Ectodermal cell (in vitro differentiated cells): ENCODE results near the gene IMPA2. TPM values are rescaled to one million over a fixed set of nuclear protein-coding genes. Genes with fewer than 3 reads are reported as not detected.
"Not testable (repeated sequence)": the region's sequence is repeated elsewhere in the genome, so short reads cannot be mapped to it uniquely, and the experiment has no call there.

Experiments used
- H3K27ac ChIP-seq: 2 replicates; pipeline ENCODE4 v1.7.0; 2013; ENCODE audit warnings: mild to moderate bottlenecking, low read depth, low read length; ENCODE audit not compliant: insufficient read depth, poor library complexity, severe bottlenecking
- H3K27me3 ChIP-seq: 2 replicates; pipeline ENCODE4 v1.7.0; 2013; ENCODE audit warnings: mild to moderate bottlenecking, low read length; ENCODE audit not compliant: insufficient read depth, control insufficient read depth, poor library complexity, severe bottlenecking
- H3K36me3 ChIP-seq: one replicate; pipeline ENCODE4 v1.7.0; 2013; ENCODE audit warnings: low read length; ENCODE audit not compliant: control insufficient read depth, insufficient read depth
- H3K4me1 ChIP-seq: one replicate; pipeline ENCODE4 v1.7.0; 2013; ENCODE audit warnings: low read length; ENCODE audit not compliant: control insufficient read depth, insufficient read depth
- H3K4me3 ChIP-seq: 2 replicates; pipeline ENCODE4 v1.7.0; 2013; ENCODE audit warnings: low read depth, low read length, control low read depth; ENCODE audit not compliant: insufficient read depth
- H3K9me3 ChIP-seq: 2 replicates; pipeline ENCODE4 v1.7.0; 2013; ENCODE audit warnings: mild to moderate bottlenecking, low read length, moderate library complexity; ENCODE audit not compliant: control insufficient read depth
- WGBS, 2 experiments: methylation state at CpG; one replicate each; pipeline ENCODE4 v1.1.7; 2013; ENCODE audit warnings: missing lambda C conversion rate in 2 of 2; 5-methylcytosine and 5-hydroxymethylcytosine counted together
- polyA plus RNA-seq, 4 experiments: library from polyadenylated mRNA; stranded (reverse); fragments of 50-300 nt; gene quantifications; one replicate each; pipeline ENCODE4 v1.2.3, GENCODE V29; 2013

Gene IMPA2
- 137 TPM for polyA plus RNA-seq (2013, experiment 1 of 4)
- 116 TPM for polyA plus RNA-seq (2013, experiment 2 of 4)
- polyA plus RNA-seq (2013, experiment 3 of 4), result 101 TPM
- 98.2 TPM for polyA plus RNA-seq (2013, experiment 4 of 4)

DNA sequence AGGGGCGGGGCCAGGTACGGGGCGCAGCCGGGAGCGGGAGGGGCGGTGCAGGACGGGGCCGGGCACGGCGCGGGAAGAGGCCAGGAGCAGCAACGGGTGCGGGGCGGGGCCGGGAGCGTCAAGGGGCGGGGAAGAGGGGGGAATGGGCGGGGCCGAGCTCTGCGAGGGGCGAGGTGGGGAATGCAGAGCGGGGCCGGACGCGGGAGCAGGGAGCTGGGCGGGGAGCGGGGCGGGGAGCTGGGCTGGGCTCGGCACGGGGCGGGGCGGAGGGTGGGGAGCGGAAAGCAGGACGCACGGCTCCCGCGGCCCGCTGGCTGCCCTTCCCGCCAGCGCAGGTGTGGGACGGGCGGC, at the start of gene IMPA2:
Gene IMPA2 (plus strand): TSS at position 316 of the 351 bp plus-strand sequence. CDS start 163 bp downstream, outside the sequence.
- Histone ChIP-seq H3K36me3 (no peaks in the 10 kb centered on the region), H3K27ac (peak within 1 kb of the TSS; percentile 98), H3K9me3 (no peaks in the 10 kb centered on the region), H3K27me3 (no peaks in the 10 kb centered on the region), H3K4me3 (peak within 1 kb of the TSS; percentile 83), H3K4me1 (peaks cover 16% of the 10 kb centered on the region)
- WGBS, 2 experiments, result 1% methylated on average over 42 of the region's 42 CpGs

DNA sequence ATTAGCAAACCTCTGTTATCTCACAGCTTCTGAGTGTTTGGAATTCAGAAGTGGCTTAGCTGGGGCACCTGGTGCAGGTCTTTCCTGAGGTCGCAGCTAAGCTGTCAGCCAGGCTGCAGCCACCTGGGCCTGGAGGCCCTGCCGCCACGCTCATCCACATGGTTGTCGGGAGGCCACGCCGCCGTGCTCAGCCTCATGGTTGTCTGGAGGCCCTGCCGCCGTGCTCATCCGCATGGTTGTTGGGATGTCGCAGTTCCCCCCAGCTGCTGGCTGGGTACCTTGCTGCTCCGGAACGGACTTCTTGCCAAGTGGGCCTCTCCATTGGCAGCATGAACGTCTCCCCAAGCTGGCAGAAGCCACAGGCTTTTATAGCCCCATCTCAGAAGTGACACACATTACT, 48.9 kb upstream of the IMPA2 start:
- Histone ChIP-seq H3K27me3 (no peaks in the 10 kb centered on the region), H3K4me3 (no peak overlapping the region), H3K9me3 (no peaks in the 10 kb centered on the region), H3K27ac (no peak overlapping the region), H3K36me3 (no peaks in the 10 kb centered on the region), H3K4me1 (no peaks in the 10 kb centered on the region)
- WGBS, 2 experiments, result 95 to 96% methylated on average over 14 of the region's 14 CpGs

DNA sequence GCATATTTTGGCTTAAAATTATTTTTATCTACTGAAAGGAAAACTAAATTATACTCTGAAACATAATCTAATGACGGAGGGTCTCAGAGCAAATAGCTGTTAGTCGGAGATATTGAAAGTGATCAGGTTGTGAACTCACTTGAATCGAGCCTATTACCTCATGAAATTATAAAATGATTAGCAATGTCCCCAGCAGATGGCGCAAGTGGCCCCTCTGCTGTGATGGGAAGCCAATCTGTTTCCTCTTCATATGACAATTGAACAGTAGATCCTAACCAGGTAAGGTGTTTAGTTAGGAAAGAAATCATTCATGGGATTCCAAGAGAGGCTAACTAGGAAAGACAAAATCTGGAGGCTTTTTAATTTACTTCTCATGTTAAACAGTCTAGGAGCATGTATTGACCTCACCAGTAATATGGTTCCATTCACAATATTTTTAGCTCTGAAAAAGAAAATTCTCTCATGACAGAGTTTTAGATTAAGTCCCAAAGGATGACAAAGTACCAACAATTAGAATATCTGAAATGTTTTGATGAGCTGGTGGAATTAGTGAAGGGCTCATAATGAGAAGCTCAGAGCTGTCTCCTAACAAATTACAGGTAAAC, 43.3 kb upstream of the IMPA2 start:
- Histone ChIP-seq H3K4me3 (no peak overlapping the region), H3K36me3 (no peaks in the 10 kb centered on the region)
- 35 to 38% methylated on average over 3 to 4 of the region's 4 CpGs for WGBS, 2 experiments

DNA sequence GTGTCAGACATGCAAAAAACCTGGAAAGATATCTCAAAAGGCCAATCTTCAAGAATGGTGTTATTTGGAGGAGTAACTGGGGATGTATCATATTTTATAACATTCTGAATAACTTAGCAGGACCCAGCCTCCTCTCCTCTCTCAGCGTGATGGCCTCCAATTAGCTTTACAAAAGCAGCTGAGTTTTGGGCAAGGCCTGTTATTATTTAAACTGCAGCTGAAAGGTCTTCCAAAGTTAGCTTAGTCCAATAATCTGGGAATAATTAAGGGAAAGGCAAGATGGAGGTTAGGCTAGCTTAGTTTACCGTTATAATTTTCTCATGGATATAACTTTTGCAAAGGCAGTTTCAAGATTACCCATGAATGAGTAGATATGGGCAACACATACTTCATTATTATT, 40.4 kb upstream of the IMPA2 start:
- H3K4me1 ChIP-seq, result no peaks in the 10 kb centered on the region
- H3K36me3 ChIP-seq, result no peaks in the 10 kb centered on the region
- H3K4me3 ChIP-seq, result no peak overlapping the region
- no peak overlapping the region for H3K27ac ChIP-seq
- 84% methylated on average over 2 of the region's 2 CpGs; no CpG with 5 or more reads in 1 of the 2 experiments for WGBS, 2 experiments
- H3K27me3 ChIP-seq, result no peaks in the 10 kb centered on the region
- no peaks in the 10 kb centered on the region for H3K9me3 ChIP-seq

More for the DNA sequence above, 43.3 kb upstream of the IMPA2 start:
- Histone ChIP-seq H3K27me3 (no peaks in the 10 kb centered on the region), H3K27ac (no peak overlapping the region), H3K9me3 (no peaks in the 10 kb centered on the region), H3K4me1 (no peaks in the 10 kb centered on the region)

DNA sequence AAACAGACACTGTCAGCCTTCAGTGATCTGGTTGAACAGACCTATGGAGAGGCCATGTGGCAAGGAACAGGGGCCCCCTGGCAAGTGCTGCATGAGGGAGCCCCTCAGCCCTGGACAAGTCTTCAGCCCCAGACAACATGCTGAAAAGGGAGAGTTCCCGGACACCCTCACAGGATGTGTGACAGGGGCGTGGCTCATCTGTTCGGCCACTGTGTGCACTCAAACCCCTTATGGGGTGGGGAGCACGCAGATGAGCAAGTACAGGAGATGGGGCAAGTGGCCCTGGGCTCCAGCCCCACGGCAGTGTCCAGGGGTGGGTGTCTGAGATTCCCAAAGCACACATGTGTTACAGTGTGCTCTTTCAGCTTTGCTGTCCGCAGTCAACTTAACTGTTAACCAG, 37.8 kb upstream of the IMPA2 start:
- WGBS, 2 experiments, result 80% methylated on average over 6 of the region's 6 CpGs
- H3K27me3 ChIP-seq, result no peaks in the 10 kb centered on the region
- H3K36me3 ChIP-seq, result no peaks in the 10 kb centered on the region
- no peaks in the 10 kb centered on the region for H3K9me3 ChIP-seq
- no peak overlapping the region for H3K27ac ChIP-seq
- peaks cover 17% of the 10 kb centered on the region for H3K4me1 ChIP-seq
- H3K4me3 ChIP-seq, result no peak overlapping the region

DNA sequence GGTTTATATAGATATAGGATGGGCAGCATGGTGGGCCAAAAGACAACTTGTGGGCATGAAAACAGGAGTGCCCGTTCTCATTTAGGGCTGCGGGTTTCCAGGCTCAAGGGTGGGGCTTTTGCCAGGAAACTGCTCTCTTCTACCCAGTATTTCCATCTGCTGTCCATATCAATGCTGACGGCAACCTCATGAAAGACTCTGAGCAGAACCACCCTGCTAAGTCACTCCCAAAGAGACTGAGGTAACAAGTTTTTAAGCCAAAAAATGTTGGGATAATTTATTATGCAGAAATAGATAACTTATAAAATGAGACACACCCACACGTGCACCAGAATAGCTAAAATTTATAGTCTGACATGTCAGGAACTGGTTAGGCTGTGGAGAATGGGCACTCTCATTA, 37.1 kb upstream of the IMPA2 start:
- H3K4me3 ChIP-seq, result no peak overlapping the region
- H3K4me1 ChIP-seq, result peaks cover 24% of the 10 kb centered on the region
- H3K27me3 ChIP-seq, result no peaks in the 10 kb centered on the region
- H3K27ac ChIP-seq, result no peak overlapping the region
- WGBS, 2 experiments, result 77 to 81% methylated on average over 3 to 4 of the region's 4 CpGs
- no peaks in the 10 kb centered on the region for H3K36me3 ChIP-seq
- no peaks in the 10 kb centered on the region for H3K9me3 ChIP-seq

DNA sequence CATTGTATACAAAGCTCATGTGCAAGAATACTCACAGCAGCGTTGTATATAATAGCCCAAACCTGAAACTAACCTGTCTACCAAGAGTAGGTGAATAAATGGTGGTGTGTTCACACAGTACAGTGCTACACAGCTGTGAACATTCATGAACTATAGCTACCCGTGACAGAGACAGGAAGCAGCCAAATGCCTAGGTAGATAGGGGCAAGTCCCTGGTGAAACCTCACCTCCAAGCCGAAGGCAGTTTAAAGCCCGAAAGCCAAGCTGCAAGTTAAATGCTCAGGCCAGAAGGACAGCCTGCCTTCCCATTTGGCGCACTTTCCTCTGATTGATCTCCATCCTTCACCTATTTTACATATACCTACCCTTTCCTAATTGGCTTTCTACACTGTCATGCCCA, 36.5 kb upstream of the IMPA2 start:
- no peaks in the 10 kb centered on the region for H3K36me3 ChIP-seq
- H3K27ac ChIP-seq, result no peak overlapping the region
- WGBS, 2 experiments, result 75 to 77% methylated on average over 5 of the region's 5 CpGs
- H3K4me3 ChIP-seq, result no peak overlapping the region
- H3K4me1 ChIP-seq, result peaks cover 28% of the 10 kb centered on the region
- H3K9me3 ChIP-seq, result no peaks in the 10 kb centered on the region
- no peaks in the 10 kb centered on the region for H3K27me3 ChIP-seq

DNA sequence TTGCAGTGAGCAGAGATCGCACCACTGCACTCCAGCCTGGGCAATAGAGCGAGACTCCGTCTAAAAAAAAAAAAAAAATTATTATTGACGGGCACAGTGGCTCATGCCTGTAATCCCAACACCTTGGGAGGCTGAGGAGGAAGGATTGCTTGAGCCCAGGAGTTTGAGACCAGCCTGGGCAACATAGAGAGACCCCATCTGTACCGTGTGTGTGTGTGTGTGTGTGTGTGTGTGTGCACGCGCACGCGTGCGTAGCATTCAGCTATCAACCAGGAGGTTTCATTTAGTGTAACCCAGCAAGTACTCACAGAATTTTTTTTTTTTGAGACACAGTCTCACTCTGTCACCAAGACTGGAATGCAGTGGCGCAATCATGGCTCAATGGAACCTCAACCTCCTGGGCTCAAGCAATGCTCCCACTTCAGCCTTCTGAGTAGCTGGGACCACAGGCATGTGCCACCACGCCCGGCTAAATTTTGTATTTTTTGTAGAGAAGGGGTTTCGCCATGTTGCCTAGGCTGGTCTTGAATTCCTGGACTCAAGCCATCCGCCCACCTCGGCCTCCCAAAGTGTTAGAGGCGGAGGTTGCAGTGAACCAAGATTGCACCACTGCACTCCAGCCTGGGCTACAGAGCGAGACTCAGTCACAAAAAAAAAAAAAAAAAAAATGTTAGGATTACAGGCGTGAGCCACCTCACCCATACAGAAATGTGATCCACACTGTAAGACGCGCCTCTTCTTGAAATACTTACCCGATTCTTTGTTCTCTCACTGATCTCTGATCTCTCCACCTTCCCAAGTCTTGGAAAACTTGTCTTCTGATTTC, 35.3 kb upstream of the IMPA2 start:
- H3K27me3 ChIP-seq, H3K36me3 ChIP-seq, H3K27ac ChIP-seq, H3K9me3 ChIP-seq: not testable (repeated sequence)
- H3K4me1 ChIP-seq, result peaks cover 34% of the 10 kb centered on the region
- peak overlapping the region; percentile 48 for H3K4me3 ChIP-seq
- 84% methylated on average over 21 to 22 of the region's 22 CpGs for WGBS, 2 experiments

DNA sequence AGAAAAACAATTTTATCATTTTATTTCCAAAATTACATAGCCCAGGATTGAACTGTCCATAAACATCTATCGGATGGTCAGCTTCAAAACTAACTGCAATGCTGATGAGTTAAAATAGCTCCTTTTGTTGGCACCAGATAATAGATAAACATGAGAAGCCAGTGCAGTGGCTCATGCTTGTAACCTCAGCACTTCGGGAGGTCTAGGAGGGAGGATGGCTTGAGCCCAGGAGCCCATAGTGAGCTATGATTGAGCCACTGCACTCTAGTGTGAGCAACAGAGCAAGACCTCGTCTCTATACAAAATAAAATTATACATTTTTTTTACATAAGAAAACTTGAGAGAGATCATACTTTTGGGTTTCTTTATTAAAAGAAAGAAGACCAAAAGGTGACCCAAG, 34.6 kb upstream of the IMPA2 start:
- WGBS, 2 experiments, result 37 to 40% methylated on average over 2 of the region's 3 CpGs
- peak overlapping the region; percentile 48 for H3K4me3 ChIP-seq

More for the DNA sequence above, 34.6 kb upstream of the IMPA2 start:
- Histone ChIP-seq H3K9me3 (no peaks in the 10 kb centered on the region), H3K4me1 (peaks cover 38% of the 10 kb centered on the region), H3K36me3 (no peaks in the 10 kb centered on the region), H3K27ac (peak overlapping the region; percentile 82), H3K27me3 (no peaks in the 10 kb centered on the region)
